GM18511 (cell line): ENCODE data around the gene OR2G2.

ENCODE experiments used
- ATAC-seq: cut with Tn5 transposase; IDR thresholded peaks from one replicate; pipeline ENCODE4 v1.9.1; 2021; ENCODE audit warnings: mild to moderate bottlenecking, moderate library complexity; ENCODE audit not compliant: unreplicated experiment

Gene OR2G2

DNA sequence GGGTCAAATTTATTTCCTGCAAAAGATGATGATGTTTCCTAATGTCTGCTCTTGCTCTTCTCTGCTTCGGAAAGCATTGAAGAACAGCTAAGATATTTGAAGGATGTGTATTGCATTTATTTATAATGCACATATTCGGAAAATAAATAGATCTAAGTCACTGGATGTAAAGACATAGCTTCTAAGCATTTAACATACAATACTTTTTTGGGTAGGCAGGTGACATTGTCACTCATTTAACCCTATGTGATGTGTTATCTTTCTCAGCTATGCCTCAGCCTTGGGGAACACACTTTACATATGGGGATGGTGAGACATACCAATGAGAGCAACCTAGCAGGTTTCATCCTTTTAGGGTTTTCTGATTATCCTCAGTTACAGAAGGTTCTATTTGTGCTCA lies at the start of gene OR2G2:
TSS of gene OR2G2 (plus strand) at position 301 of the 400 bp plus-strand sequence. CDS start at position 301, 0 bp downstream.
- no peak for ATAC-seq

DNA sequence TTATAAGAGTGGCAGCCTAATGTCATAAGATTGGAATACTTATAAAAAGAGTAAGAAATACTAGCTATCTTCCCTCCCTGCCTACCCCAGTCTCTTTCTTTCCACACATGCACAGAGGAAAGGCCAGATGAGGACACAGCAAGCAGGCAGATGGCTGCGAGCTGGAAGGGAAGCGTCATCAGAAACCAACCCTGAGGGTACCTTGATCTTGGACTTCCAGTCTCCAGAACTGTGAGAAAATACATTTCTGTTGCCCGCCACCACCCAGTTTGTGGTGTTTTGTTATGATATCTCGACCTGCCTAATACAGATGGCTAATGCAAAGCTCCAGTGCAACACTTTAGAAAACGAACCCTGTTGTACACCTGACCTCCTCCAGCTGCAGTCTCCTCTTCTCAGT lies 49.6 kb upstream of the OR2G2 start:
- ATAC-seq, result no peak

GRCh38 chr1:247539215-247539614 lies 48.9 kb upstream of the OR2G2 start:
- ATAC-seq, result no peak

- ATAC-seq, result no peak
These were observed 47.6 kb upstream of the OR2G2 start for GRCh38 chr1:247540581-247540980.

- ATAC-seq, result no peak
These were observed 45.3 kb upstream of the OR2G2 start for GRCh38 chr1:247542811-247543210.

DNA sequence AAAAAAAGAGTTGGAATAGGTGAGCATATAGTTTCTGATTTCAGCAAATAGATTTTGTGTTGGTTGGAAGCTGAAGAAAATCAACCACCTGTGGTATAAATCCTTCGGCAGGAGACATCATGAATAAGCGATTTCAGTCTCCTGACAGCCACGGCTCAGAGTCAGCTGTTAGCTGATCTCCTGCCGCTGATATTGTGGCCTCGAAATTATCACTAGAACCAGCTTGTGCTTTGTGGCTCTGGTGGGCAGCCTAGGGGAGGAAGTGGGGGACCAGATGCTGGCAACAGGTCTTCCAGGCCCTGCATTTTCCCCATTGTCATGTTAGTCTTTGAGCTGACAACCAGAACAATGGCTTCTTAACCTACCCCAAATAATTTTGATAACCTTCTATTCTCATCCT lies 40.1 kb upstream of the OR2G2 start:
- ATAC-seq, result no peak

DNA sequence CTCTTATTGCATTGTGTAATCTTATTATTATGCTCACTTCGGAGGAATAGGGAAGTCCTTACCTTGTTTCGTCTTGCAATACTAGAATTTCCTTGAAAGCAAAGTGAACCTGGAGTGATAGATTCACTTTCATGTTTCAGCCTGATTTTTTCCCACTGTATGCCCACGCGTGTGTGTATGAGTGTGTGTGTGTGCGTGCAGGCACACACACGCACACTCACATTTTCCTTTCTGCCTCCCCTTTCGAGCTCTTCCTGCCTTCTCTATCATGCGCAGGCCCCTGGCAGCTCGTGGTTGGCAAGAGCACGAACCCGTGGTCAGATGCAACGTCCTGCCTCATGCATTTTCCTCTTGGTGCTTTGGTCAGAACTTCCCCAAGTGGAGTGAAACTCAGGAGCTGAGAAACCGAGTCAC lies 39.4 kb upstream of the OR2G2 start, which contains the start of gene GCSAML:
TSS of gene GCSAML (plus strand) at position 366 of the 414 bp plus-strand sequence. CDS start 58 bp downstream, outside the sequence.
- ATAC-seq, result no peak

- no peak for ATAC-seq
These were observed 36.4 kb upstream of the OR2G2 start for GRCh38 chr1:247551721-247552120.

DNA sequence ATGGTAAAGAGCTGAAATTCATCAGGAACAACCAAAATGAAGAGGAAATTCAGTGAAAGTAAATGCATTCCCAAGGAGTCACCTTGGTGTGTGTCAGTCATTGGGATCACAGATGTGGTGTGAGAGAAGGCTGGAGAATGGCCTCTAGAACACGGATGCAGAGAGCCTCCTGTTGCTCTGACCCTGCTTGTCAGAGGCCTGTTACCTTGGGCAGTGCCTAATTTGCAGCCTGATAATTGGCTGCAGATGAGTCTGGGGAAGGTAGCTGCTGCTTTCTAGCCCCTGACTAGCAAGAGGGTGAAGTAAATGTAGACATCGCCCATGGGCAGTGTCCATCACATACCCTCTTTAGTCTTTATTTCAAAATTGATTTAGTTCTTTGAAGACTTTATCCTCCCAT lies 35.9 kb upstream of the OR2G2 start:
- no peak for ATAC-seq

DNA sequence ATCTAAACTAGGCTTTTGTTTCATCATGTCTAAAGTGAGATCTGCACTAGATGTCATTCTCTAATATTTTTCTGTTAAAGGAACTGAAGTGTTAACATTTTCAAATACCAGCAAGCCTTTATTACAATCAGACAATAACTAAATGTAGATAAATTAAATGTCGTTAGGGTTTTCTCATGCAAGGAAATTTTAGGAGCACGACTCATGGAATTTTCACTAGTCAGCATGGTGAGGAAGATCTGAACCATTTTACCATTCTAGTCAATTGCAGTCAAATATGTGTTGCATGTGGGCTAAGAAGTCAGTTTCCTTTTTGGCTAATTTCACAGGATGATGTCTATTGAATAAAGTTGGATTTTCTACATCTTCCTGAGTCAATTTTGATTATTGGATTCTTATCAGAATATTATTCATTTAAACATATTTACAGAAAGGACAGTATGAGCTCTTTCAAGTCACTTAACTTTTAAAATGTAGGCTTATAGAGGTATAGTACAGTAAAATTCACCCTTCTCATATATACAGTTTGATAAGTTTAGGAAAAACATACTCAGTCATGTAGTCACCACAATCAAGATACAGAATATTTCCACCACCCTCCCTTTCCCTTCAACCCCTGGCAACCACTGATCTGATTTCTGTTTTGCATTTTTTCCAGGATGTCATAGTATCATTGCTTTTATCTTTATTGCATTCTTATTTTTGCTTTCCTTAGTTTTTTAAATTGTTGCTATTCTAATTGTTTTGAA lies 30.1 kb upstream of the OR2G2 start:
- ATAC-seq, result no peak

GRCh38 chr1:247561711-247562110 lies 26.4 kb upstream of the OR2G2 start:
- no peak for ATAC-seq

GRCh38 chr1:247562198-247562597 lies 26.0 kb upstream of the OR2G2 start:
- ATAC-seq, result no peak

GRCh38 chr1:247574236-247574635 lies 13.9 kb upstream of the OR2G2 start:
- no peak for ATAC-seq

- no peak for ATAC-seq
These were observed 13.5 kb upstream of the OR2G2 start for GRCh38 chr1:247574664-247575063.

DNA sequence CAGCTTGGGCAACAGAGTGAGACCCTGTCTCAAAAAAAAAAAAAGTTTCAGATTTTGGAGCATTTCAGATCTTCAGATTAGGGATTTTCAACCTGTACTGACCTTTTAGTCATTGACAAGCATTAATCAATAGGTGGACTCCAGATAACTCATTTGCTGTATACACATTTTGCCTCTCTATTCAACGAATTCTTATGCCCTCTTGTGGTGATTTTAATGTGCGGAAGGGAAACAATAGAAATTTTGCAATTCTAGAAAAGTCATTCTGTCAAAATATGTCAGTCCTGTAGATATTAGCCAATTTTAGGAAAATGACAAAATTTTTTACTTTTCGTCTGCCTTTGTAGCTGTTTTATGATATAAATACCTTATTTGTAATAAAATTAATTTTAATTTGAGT lies 11.6 kb upstream of the OR2G2 start:
- no peak for ATAC-seq

GRCh38 chr1:247578946-247579460 lies 9.2 kb upstream of the OR2G2 start:
- no peak for ATAC-seq

- no peak for ATAC-seq
These were observed 17.1 kb downstream of the OR2G2 start, which contains the start of gene OR2G3 for GRCh38 chr1:247605286-247605685. TSS of gene OR2G3 (plus strand) at chr1:247605586. CDS start at chr1:247605586, 0 bp downstream.

DNA sequence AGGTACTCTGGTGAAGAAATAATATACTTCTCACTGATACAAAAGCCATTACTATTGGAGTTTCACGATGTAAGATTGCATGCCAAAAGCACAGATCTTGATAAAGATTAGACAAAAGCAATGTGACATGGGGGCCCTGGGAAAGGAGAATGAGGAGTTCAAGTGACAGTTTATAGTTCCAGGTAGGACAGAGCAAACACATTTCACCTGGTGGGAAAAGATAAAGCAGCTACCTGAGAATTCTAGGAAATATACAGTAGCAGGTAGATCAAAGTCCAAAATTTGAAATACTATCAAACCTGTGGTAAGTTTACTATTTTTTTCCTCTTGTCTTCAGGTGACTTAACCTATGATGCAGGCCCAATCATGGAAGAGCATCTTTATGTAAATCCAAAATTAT lies 25.2 kb downstream of the OR2G2 start:
- ATAC-seq, result no peak

- ATAC-seq, result no peak
These were observed 26.5 kb downstream of the OR2G2 start for GRCh38 chr1:247614625-247615024.

- ATAC-seq, result no peak
These were observed 39.8 kb downstream of the OR2G2 start for GRCh38 chr1:247627951-247628350.

DNA sequence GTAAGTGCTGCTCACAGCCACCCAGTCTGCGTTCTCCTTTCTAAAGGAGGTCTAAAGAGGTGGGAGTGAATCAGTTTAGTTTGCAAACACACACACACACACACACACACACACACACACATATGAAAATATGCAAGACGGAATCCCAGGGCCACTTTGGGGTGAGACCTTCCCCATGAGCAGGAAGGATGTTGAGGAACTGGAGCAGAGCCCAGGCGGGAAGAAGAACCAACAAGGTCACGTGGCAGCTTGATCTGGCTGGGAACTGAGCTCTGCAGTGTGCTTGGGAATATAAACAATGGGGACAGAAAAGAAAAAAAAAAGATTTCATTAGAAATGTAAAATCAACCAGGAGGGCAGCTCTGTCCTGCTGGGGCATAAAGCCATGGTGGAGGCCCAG lies 49.9 kb downstream of the OR2G2 start:
- no peak for ATAC-seq

GRCh38 chr1:247638781-247639180 lies 50.6 kb downstream of the OR2G2 start:
- ATAC-seq, result no peak
